GM18502 (cell line): ENCODE results near the gene SNTN.
"Not testable (repeated sequence)": the region's sequence is repeated elsewhere in the genome, so short reads cannot be mapped to it uniquely, and the experiment has no call there.

Experiments used
- ATAC-seq: cut with Tn5 transposase; IDR thresholded peaks from one replicate; pipeline ENCODE4 v1.9.1; 2021; ENCODE audit warnings: mild to moderate bottlenecking; ENCODE audit not compliant: unreplicated experiment, poor library complexity

SNTN gene

DNA sequence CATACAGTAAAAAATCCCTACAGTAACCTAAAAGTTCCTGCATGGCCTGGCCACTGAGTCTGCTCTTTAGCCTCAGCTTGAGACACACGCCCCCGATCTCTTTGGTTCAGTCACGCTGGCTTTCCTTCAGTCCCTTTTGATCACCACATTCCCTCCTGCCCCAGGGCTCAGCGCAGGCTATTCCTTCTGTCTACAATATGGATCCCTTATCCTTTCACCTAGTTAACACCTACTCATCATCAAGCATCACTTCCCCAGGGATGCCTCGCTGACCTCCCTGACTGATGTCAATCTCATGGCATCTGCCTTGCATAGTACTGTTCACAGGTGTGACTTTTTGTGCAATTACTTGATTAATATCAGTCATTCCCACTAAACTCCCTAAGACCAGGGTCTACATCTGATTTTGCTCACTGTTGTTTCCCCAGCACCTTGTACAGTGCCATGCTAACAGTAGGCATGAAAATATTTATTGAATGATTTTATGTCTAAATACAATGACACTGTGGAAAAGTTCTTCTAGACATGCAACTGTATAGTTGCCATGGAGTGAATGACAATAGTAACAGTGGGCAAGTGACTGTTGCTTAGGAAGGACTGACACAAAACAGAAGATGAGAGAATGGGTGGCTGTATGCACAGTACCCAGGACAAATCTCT is at the start of gene SNTN:
SNTN (plus strand) TSS at position 610 of the 660 bp plus-strand sequence; CDS start at position 623, 13 bp downstream.
- no peak for ATAC-seq

DNA sequence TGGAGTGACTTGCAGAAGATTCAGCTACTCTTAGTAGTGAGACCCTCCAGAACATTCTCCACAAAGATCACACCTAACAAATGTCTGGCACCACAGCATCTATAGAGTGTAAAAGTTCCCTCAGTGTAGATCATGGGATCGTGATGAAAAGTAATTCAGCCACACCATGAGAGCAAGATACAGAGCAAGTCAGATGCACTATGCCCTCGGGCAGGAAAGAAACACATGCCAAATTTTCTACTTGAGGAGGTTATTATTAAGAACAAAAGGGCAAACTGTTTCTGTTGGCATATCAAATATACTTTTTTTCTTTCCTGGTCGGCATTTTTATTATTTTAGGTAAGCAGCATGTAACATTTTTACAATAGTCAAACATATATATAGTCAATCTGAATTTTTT is 44.8 kb upstream of the SNTN start:
- no peak for ATAC-seq

DNA sequence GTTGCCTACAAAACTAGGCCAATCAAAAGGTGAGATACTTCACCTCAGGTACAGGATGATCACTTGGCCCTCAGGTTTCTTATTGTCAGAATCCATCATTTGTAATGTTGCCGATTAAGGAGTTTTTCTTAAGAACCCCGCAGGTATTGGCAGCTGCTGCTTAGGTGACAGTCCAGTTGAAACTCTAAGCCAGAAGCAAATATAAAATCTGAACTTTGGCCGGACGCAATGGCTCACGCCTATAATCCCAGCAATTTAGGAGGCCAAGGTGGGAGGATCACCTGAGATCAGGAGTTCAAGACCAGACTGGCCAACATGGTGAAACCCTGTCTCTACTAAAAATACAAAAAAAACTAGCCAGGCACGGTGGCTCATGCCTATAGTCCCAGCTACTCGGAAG is 43.1 kb upstream of the SNTN start:
- no peak for ATAC-seq

DNA sequence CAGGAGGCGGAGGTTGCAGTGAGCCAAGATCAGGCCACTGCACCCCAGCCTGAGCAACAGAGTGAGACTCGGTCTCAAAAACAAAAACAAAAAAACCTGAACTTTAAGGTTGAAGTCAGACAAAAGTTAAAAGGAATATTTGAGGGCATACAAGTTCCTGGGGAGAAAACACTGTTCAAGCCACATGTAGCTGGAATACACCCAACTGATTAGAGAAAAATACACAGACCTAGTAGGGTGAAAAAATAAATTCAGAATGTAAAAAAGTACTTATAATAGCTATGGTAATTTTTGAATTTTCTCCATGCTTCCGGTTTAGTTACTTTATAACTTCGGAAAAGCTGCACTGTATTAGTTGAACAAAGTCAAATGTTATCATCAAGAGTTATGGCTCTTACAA is 42.6 kb upstream of the SNTN start:
- ATAC-seq = no peak

DNA sequence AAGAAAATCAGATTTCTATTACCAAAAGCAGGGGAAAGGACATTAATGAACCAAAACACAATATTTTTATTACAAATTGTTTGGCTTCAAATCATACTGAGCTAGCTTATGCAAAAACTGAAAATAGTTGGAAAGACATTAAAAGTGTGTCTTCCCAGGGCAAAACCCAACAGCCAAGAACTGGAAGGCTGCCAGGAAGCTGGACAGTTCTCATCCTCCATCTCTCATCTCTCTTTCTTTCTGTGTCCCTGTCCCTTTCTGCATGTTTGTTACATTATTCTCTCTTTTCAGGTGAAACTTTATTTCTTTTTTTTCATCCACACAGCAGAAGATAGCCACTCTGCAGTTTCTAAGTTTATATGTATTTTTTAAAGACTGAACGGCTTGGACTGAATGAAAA is 41.1 kb upstream of the SNTN start:
- ATAC-seq = no peak

DNA sequence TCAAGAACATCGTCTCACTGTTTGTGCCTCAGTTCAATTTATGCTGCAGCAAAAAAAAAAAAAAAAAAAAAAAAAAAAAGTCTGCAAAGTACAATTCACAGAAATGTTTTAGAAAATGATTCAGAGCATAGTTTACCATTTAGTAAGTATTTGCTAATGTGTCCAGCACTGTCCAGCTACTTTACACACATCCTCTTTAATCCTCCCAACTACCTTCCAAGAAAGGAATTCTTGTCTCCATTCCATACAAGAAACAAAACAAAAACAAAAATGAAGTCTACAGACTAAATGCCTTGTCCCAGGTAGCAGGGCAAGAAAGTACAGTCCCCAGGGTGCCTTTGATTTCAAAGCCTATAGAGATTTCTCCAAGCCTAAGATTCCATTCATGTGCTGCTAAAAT is 38.9 kb upstream of the SNTN start:
- no peak for ATAC-seq

DNA sequence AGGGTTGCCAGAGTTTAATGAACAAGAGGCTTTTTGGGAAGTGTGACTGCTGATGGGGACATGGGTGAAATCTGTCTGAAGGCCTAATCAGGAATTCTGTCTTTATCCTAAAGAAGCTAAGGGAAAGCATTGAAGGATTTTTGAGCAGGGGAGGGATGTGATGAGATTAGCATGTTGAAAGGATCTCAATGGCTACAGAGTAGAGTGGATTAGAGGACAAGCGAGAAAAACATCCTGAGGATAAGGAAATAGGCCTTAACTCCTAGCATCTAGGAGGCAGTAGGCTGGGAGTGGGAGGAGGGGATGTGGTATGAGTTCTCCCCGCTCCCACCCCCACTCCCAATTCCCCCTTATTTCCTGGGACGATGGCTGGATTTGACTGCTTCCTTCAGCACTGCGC is 35.1 kb upstream of the SNTN start:
- ATAC-seq = no peak

DNA sequence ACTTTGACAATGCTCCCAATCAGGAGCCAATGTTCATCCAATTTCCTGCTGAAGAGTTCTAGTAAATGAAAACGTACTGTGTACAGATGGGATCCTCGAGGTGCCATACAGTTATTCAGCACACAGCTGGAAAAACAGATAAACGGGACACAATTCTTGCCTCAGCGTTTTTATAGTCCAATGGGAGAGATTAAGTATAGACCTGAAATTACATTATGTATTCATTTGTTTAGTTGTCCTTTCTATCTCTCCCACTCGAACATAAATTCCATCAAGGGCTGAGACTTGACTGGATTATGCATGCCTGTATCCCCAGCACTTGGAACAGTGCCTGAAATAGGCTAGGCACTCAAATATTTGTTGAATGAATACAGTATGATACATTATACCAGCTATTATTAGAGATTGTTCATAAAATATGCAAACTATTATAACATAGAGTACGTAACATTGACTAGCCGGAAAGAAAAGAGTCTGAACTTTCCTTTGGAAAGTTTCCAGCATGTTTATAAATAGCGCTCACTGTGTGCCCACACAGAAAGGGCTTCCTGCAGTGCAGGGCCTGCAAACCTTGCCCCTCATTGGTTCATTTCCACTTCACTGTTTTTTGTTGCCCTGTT is 27.4 kb upstream of the SNTN start:
- no peak for ATAC-seq

DNA sequence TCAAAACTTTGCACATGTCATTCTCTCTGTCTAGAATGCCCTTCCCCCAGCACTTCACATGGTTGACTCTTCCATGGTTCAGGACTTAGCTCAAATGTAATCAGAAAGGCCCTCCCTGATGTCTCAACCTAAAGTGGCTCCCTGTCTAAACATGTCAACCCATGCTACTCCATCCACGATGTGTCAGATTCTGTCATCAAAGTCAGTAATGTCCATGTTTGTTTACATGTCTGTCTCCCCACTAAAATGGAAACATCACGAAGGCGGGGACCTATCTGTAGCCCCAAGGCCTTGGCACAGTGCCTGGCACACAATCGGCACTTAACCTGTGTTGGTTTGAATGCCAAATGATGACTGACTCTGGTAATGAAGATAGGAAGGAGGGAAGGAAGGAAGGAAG is 20.8 kb upstream of the SNTN start:
- no peak for ATAC-seq

DNA sequence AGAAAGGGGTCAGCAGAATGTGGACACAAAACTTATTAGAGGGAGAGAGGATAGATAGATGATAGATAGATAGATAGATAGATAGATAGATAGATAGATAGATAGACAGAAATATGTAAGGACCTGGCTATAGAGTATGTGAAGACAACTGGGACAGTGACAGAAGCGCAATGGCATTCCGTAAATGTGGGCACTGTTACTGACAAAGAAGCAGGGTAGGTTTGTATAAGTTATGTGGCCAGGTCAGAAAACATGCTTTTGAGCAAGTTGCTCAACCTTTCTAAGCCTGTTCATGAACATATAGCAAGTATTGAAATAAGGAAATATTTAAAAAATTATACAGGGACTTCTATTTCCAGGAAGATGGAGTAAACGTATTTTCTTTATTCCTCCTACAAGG is 17.3 kb upstream of the SNTN start:
- no peak for ATAC-seq

DNA sequence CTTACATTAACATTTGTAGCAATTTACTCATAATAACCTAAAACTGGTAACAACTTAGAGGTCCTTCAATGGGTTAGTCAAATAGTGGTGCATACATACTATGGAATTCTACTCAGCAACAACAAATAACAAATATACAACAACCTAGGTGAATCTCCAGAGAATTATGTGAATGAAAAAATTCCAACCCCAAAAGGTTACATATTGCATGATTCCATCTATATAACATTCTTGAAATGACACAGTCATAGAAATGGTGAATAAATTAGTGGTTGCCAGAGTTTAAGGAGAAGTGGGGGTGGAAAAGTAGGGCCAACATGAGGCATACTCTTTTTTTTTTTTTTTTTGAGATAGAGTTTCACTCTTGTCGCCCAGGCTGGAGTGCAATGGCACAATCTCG is 12.7 kb upstream of the SNTN start:
- ATAC-seq = no peak

DNA sequence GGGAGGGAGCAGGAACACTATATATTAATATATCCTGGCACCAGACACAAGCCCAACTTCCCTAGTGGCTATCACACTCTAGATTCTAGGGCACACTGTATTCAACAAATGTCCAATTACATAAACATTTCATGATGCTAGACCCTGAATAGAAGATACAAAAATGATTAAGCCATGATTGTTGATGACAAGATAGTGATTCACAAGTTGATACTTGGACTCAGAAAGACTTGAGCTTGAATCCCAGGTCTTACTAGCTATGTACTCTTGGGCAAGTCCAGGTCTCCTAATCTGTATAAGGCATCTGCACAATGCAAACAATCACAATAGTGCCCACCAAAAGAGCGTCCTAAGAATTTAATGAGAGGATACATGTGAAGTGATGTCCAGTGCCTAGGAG is 10.0 kb upstream of the SNTN start:
- no peak for ATAC-seq

DNA sequence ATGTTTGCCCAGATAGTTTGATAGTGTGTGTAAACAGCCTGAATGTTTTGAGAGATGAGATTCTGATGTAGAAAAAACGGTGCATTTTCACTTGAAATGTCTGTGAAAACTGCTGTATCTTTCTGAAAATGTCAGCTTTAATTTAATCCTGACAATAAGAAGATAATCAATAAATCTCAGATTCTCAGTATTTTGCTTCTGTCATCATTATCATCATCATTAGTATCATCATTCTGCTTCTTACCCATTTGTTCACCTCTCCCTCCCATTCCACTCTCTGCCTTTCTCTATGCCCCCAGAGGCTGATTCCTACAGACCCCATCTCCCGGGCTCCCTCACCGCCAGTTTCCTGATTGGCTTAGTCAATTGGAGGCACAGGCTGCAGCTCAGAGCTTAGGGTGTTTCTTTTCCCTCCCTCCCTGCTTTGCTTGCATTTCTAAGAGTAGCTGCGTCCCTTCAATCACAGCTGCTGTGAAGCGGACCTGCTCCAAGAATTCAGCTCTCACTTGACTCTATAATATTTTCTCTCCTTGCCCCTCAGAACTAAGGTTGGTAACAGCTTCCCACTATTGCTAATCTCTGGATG is 8.2 kb upstream of the SNTN start:
- no peak for ATAC-seq

DNA sequence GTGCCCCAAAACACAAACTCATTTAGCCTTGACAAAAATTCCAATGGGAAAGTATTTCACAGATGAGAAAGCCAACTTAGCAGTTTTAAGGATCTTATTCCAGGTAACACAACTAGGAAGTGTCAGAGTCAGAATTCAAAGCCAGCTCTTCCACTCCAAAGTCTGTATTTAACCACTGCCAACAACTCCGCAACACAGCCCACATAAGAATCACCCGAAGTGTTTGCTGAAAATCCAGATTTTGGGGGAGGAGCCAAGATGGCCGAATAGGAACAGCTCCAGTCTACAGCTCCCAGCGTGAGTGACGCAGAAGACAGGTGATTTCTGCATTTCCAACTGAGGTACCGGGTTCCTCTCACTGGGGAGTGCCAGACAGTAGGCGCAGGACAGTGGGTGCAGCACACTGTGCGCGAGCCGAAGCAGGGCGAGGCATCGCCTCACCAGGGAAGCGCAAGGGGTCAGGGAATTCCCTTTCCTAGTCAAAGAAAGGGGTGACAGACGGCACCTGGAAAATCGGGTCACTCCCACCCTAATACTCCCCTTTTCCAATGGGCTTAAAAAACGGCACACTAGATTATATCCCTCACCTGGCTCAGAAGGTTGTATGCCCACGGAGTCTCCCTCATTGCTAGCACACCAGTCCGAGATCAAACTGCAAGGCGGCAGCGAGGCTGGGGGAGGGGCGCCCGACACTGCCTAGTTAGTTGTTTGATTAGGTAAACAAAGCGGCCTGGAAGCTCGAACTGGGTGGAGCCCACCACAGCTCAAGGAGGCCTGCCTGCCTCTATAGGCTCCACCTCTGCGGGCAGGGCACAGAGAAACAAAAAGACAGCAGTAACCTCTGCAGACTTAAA is 7.3 kb upstream of the SNTN start:
- not testable (repeated sequence) for ATAC-seq

DNA sequence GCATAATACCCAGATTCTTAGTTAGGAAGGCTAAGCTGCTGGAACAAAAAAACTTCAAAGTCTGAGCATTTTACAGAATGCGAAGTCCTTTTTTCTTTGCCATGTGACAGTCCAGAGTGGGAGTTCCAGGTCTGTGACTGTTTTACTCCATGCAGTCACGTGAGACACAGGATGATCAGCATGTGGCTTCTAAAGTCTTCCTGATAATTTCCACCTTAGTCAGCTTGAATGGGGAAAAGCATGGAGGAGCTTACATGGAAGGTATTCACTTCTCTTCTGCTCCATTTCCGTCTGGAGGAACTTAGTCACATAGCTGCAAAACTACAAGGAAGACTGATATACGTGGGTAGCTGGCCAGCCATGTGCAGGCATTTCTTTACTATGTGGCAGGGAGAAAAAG is 1.7 kb downstream of the SNTN start:
- ATAC-seq = no peak

DNA sequence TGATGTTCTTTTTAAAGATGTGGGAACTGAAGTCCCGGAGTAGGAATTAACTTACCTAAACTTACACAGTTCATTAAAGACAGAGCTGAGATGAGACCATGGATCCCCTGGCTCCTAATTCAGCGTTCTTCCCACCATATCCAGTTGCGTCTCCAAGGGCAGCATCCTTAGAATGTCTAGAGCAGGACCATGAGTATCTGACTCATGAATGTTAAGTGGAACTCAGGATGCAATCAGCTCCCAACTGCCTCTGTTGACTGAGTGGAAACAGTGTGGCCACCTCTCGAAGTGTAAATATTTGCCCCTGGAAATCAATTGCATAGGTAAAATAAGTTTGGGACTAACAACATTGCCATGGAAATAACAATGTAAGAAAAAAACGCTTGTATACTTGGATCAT is 2.5 kb downstream of the SNTN start:
- no peak for ATAC-seq

DNA sequence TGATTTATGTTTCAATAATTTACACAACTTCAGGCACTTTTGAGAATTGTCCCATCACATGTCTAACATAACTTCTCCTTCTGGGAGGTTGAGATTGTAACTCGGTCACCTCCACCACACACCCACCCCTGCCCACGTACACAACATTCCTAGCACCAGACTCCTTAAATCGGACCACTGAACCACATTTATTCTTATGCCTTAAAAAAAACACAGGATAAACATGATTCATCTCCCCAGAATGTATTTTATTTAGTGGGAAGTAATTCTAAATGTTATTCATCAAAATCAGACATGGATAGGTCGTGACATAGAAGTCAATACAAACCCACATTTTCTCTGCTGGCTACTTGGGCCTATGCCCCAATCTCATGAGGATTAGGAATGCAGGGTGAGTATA is 3.0 kb downstream of the SNTN start:
- ATAC-seq = no peak

DNA sequence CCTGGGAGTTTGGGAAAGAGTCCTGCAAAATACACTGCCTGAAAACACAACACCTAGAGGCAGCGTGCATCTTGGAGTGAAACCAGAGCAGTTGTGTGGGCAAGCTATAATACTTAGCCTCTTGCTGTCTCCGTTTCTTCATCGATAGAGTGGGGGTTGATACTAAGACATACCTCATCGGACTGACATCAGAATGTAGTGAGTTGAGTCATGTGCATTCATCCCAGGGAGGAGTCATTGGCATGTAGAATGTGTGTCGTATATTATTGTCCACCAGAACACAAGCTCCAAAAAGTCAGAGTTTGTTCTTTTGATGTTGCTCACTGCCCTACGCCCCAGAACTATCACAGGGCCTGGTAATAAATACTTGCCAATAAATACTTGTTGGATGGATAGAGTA is 4.3 kb downstream of the SNTN start:
- no peak for ATAC-seq

DNA sequence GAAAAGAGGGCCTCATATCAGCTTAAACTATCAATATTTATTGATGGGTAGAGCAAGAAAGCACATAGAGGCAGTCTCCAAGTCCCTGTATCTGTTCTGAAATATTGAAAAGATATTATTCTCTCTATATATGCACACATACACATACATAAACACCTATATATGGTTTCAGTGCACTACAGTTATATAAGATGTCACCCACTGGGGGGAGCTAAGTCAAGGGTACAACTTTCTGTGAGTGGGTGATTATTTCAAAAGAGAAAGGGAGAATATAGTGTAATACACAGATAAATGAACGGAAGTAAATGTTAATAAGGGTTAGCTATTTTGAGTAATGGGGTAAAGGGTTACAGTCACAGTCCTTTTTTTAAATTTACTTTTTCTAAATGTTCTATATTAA is 8.8 kb downstream of the SNTN start:
- ATAC-seq = no peak

DNA sequence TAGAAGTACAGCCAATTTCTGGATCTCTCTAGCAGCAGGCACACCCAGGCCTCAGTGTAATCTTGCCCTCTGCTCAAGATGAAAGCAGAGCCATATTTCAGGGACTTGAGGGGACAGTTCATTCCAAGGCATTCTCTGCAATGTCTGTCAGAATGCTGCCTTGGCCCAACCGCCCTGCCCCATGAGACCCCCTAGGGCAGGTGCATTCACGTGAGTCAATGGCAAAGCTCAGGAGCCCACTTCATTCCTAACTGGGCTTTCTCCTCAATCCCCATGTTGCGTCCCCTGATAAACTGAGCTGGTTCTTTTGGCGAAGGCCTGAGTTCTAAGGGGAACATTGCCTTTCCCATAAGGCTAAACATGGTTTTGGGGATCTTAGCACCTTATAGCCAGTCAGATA is 9.5 kb downstream of the SNTN start:
- no peak for ATAC-seq

DNA sequence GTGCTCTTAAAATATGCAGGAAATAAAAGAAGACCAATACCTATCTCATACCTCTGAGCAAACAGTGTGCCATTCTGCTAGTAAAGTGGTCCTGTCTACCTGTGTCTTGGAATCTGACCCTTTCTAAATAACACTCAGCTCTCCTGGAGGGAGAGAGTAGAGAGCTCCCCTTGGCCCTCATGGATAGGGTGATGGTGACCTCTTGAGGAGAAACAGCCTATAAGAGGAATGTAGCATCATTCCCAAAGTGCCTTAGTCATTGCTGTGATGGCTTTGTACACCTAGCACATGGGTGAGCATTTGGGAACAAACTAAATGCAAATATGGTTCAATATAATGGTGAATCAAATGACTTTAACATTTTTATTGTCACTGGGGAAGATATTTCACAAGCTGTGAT is 10.0 kb downstream of the SNTN start:
- no peak for ATAC-seq
